Cerebellar nuclear complex (tissue), 1 donor: Measurements from ENCODE around the gene KLRC3.
"Not testable (repeated sequence)": the region's sequence is repeated elsewhere in the genome, so short reads cannot be mapped to it uniquely, and the experiment has no call there.

Experiments used
- DNase-seq, 2 experiments: peaks; one replicate each; lab custom pipeline; 2025; lab: John Stamatoyannopoulos, UW

Gene KLRC3

DNA sequence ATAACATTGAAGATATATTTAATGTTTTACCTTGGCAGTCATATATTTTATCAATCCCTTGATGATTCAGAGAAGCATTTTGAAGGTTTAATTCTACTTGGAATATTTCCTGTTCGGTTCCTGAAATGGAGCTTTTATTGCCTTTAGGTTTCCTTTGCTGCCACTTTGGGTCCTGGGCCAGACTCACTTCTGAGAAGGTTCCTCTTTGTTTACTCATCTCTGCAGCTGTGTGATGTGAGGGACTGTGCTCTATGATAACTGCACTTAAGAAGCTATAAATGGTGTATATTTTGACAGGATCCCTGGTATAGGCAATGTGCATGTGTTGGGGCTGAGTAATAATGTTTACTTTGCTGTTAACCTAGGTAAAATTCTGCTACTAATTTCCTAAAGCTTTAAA, at the start of gene KLRC3:
Gene KLRC3, minus strand, starts transcription at position 262 of the 400 bp plus-strand sequence. Its CDS starts 45 bp downstream, at position 217.
- not testable (repeated sequence) for DNase-seq

DNA sequence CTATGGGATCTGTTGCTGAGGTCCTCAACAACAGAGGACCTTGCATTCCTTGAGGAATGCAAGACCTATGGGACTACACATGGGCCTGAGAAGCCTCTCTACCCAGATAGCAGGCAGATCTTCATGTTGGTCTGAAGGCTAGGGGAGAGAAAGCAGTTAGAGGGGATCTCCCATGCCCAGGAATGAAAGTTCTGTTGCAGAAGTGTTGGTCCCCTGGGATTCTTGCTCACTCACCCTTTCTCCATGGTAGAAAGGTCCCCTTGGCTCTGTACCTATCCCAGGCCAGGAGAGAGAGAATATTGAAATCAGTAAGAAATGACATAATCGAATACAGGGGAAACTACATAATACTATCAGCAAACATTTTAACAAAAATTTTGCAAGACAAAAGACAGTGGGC, 49.3 kb upstream of the KLRC3 start:
- DNase-seq: no peak

DNA sequence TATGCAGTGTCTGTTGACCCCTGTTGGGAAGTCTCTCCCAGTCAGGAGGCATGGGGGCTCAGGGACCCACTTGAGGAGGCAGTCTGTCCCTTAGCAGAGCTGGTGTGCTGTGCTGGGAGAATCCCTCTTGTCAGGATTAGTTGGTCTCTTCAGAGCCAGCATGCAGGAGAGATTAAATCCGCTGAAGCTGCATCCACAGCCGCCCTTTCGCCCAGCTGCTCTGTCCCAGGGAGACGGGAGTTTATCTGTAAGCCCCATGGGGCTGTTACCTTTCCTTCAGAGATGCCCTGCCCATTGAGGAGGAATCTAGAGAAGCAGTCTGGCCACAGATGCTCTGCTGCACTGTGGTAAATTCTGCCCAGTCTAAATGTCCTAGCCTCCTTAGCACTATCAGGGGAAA, 45.9 kb upstream of the KLRC3 start:
- DNase-seq: no peak

DNA sequence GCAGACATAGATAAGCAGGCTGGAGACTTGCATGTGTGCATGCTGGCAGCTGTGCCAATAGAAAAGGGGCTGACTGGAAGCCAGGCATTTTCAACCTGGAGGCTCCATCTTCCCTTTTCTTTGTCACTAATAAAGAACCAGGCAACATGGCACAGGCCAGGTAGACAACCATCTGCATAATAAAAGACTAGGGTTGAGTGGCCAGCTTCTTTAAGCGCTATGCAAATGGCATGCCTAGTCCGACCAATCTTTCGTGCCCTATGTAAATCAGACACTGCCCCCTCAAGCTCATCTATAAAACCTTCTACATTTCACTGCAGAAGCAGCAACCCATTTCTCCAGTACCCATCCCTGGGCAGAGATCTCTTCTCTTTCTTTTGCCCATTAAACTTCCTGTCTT, 37.4 kb upstream of the KLRC3 start:
- DNase-seq: no peak

DNA sequence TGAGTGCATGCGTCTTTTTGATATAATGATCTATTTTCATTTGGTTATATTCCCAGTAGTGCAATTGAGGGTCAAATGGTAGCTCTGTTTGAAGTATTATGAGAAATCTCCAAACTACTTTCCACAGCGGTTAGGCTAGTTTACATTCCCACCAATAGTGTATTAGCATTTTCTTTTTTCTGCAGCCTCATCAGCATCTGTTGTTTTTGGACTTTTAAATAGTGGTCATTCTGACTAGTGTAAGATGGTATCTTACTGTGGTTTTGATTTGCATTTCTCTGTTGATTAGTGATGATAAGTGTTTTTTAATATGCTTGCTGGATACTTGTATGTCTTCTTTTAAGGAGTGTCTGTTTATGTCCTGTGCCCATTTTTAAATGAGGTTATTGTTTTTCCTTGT, 36.5 kb upstream of the KLRC3 start:
- DNase-seq: no peak

DNA sequence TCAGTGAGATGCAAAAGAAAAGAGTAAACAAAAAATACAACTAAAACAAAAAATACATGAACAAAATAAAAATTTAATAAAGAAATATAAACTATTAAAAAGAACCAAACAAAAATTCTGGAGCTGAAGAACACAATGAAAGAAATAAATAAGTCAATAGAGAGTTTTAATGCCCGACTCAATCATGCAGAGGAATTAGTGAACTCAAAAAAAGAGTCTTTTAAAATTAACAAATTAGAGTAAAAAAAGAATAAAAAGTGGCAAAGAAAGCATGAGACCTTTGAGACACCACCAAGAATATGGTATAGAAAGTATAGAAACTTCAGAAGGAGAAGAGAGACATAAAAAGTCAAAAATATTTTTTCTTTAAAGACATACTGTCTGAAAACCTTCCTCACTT, 35.4 kb upstream of the KLRC3 start:
- DNase-seq: no peak

DNA sequence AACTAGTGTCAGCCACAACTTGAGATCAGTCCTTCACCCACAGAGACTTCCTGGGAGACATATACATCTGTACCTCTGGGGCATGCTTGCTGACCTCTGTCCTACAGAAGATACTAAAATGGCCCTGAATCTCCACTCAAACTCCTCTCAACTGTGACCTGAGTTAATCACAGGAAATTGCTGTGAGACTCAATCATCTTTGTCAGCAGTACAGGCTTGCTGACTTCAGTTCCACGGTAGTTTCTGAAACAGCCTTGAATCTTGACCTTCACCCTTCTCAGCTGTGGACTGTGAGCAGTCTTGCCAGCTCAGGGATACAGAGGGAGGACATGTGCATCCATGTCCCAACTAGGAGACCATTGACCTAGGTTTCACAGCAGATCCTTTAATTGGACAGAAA, 34.1 kb upstream of the KLRC3 start:
- DNase-seq: no peak

DNA sequence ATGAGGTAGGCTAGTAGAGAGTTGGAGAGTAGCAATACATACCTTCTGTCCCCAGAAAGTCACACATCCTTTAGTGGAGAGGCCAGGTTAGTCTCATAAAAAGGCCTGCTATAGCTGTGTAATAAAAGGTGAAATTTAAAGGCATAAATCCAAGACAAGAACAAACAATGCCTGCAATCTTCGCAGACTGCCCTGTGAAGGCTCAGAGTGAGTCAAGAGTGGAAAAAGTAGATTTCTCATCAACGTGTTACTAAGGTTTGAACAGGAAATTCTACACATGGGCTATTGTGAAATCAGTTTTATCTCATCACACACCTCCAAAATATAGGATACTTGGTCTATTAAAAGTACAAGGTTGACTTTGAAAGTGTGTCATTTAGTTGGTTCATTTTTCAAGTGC, 32.8 kb upstream of the KLRC3 start, which contains the start of gene KLRC1:
Gene KLRC1, minus strand, starts transcription at position 222 of the 400 bp plus-strand sequence. CDS start 2,221 bp downstream, outside the sequence.
- DNase-seq: no peak

DNA sequence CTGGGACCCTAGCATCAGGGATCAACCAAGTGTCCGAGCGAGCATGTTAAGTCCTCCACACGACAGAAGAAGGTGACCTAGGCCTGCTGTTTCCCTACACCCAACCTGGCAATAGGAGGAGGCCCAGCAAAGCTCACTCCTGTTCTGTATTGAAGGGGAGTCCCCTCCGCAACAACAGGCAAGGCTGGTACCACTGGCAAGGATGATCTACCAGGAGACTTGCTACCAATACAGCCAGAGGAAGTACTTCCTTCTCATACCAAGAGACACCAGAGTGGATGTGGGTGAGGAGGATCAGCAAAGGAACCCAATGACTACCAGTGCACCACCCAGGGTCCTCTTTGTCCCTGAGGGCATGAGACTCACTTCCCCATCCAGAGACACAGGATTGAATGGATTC, 27.8 kb upstream of the KLRC3 start:
- DNase-seq: no peak

DNA sequence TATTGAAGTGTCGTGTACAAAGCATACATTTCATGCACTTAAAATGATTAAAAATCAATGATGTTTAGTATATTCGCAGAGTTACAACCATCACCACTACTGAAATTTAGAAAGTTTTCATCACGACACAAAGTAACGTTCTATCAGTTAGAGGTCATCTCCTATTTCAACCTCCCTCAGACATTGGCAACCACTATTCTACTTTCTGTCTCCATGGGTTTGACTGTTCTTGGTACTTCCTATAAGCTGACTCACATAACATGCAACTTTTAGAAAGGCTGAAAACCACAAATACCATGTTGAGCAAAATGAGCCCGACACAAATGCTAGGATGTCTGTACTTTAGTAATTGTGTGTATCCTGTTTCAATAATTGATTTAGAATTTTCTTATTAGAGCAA, 25.7 kb upstream of the KLRC3 start:
- DNase-seq: not testable (repeated sequence)

DNA sequence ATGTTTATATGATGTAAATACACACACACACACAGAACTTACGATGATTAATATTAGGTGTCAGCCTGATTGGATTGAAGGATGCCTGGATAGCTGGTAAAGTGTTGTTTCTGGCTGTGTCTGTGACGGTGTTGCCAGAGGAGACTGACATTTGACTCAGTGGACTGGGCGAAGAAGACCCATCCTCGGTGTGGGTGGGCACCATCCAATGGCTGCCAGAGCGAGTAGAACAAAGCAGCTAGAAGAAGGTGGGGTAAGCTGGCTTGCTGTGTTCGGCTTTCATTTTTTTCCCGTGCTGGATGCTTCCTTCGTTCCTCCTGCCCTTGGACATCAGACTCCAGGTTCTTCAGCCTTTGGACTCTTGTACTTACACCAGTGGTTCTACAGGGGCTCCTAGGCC, 20.7 kb upstream of the KLRC3 start:
- not testable (repeated sequence) for DNase-seq

DNA sequence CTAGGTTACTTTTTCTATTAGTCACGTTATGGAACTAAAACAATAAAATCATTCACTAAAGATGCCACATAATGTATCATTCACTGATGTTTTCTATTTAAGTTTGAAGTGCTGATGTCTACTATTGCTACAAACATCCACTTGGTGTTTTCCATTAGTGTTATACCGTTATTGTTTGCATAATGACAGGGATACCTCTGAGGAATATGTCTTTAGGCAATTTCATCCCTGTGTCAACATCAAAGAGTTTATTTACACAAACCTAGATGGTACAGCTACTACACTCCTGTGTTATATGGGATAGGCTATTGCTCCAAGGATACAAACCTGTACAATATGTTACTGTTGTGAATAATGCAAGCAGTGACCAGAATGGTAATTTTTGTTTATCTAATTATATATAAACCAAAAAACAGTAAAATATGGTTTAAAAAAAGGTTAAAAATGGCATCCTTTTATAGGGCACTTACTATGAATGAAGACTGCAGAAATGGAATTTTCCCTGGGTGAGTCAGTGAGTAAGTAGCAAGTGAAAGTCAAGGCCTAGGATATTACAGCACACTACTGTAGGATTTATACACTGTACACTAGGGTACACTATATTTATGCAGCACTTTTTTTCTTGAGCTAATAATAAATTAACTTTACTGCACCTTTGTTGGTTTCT, 19.3 kb upstream of the KLRC3 start:
- not testable (repeated sequence) for DNase-seq

DNA sequence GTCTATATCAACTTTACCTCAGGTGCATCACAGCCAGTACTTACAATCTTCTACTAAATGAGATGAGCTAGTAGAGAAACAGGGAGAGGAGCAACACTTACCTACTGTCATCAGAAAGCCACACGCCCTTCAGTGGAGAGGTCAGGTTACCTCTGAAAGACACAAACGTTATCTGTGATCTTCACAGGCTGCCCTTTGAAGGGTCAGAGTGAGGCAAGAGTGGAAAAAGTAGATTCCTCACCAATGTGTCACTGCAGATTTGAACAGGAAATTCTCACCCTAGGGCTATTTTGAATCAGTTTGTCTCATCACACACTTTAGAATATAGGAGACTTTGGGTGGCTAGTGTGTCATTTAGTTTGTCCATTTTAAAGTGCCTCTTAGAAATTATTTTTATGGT, 17.2 kb upstream of the KLRC3 start:
- DNase-seq: not testable (repeated sequence)

DNA sequence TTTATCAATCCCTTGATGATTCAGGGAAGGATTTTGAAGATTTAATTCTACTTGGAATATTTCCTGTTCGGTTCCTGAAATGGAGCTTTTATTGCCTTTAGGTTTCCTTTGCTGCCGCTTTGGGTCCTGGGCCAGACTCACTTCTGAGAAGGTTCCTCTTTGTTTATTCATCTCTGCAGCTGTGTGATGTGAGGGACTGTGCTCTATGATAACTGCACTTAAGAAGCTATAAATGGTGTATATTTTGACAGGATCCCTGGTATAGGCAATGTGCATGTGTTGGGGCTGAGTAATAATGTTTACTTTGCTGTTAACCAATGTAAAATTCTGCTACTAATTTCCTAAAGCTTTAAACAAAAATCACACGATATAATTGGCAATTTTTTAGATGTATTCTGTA, 15.4 kb upstream of the KLRC3 start, which contains the start of gene KLRC2:
Gene KLRC2, minus strand, starts transcription at position 195 of the 400 bp plus-strand sequence. Its CDS starts 24 bp downstream, at position 171.
- DNase-seq: not testable (repeated sequence)

DNA sequence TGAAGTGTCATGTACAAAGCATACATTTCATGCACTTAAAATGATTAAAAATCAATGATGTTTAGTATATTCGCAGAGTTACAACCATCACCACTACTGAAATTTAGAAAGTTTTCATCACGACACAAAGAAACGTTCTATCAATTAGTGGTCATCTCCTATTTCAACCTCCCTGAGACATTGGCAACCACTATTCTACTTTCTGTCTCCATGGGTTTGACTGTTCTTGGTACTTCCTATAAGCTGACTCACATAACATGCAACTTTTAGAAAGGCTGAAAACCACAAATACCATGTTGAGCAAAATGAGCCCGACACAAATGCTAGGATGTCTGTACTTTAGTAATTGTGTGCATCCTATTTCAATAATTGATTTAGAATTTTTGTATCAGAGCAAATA, 10.2 kb upstream of the KLRC3 start:
- not testable (repeated sequence) for DNase-seq

DNA sequence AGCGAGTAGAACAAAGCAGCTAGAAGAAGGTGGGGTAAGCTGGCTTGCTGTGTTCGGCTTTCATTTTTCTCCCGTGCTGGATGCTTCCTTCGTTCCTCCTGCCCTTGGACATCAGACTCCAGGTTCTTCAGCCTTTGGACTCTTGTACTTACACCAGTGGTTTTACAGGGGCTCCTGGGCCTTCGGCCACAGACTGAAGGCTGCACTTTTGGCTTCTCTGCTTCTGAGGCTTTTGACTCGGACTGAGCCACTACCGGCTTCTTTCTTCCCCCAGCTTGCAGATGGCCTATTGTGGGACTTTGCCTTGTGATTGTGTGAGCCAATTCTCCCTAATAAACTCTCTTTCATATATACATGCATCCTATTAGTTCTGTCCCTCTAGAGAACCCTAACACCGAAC, 5.5 kb upstream of the KLRC3 start:
- DNase-seq: not testable (repeated sequence)

DNA sequence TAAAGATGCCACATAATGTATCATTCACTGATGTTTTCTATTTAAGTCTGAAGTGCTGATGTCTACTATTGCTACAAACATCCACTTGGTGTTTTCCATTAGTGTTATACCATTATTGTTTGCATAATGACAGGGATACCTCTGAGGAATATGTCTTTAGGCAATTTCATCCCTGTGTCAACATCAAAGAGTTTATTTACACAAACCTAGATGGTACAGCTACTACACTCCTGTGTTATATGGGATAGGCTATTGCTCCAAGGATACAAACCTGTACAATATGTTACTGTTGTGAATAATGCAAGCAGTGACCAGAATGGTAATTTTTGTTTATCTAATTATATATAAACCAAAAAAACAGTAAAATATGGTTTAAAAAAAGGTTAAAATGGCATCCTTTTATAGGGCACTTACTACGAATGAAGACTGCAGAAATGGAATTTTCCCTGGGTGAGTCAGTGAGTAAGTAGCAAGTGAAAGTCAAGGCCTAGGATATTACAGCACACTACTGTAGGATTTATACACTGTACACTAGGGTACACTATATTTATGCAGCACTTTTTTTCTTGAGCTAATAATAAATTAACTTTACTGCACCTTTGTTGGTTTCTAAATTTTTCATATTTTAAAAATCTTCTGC, 4.0 kb upstream of the KLRC3 start:
- DNase-seq: not testable (repeated sequence)

DNA sequence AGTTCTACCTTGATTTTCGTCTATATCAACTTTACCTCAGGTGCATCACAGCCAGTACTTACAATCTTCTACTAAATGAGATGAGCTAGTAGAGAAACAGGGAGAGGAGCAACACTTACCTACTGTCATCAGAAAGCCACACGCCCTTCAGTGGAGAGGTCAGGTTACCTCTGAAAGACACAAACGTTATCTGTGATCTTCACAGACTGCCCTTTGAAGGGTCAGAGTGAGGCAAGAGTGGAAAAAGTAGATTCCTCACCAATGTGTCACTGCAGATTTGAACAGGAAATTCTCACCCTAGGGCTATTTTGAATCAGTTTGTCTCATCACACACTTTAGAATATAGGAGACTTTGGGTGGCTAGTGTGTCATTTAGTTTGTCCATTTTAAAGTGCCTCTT, 1.8 kb upstream of the KLRC3 start:
- DNase-seq: not testable (repeated sequence)

DNA sequence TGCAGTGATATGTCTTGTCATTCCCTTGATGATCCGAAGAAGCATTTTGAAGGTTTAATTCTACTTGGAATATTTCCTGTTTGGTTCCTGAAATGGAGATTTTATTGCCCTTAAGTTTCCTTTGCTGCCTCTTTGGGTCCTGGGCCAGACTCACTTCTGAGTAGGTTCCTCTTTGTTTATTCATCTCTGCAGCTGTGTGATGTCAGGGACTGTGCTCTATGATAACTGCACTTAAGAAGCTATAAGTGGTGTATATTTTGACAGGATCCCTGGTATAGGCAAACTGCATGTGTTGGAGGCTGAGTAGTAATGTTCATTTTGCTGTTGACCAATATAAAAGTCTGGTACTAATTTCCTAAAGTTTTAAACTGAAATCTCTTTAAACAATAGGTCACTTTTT, 11.0 kb downstream of the KLRC3 start, which contains the start of gene KLRC4:
Gene KLRC4, minus strand, starts transcription at position 366 of the 400 bp plus-strand sequence. Its CDS starts 182 bp downstream, at position 184.
- no peak for DNase-seq

DNA sequence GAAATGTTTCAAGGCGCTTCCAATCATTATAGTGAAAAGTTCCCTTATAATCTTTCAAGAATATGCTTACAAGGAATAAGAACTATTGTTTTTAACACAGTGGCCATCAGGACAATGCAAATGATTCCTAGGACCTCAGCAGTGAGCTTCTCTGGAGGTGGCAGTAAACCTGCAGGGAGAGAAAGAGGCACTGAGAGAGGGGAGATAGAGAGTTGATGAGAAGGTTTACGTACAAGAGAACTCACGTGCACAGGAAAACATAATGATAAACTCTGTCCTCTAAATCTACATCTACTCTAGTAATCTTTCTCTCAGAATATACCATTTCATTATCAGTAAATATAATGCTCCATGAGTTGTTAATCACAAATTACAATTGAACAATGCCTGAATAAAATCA, 11.6 kb downstream of the KLRC3 start:
- no peak for DNase-seq

DNA sequence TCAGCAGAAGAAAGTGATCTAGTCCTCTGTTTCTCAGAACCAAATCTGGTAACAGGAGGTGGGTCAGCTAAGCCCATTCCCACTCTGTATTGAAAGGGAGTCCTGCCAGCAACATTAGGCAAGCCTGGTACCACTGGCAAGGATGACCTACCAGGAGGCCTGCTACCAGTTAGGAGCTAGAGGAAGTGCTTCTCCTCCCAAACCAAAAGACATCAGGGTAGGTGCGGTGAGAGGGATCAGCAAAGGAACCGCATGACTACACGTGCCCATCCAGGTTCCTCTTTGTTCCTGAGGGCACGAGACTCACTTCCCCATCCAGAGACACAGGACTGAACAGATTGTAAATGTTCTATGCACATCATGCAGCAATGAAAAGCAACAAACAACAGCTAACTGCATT, 13.7 kb downstream of the KLRC3 start:
- DNase-seq: no peak

DNA sequence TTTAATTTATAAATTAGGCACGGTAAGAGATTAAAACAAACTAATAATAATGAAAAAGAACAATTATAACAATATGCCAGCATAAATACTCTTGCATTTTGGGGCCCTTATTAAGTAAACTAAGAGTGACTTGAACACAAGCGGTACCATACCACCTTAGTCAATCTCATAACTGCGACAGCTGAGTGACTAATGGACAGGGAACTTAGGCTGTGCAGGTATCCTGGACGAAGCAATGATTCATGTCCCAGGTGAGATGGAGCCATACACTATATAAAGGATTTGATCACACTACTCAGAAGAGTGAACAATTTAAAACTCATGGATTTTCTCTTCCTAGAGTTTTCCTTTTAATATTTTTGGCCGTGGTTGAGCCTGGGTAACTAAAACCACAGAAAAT, 15.1 kb downstream of the KLRC3 start:
- no peak for DNase-seq

DNA sequence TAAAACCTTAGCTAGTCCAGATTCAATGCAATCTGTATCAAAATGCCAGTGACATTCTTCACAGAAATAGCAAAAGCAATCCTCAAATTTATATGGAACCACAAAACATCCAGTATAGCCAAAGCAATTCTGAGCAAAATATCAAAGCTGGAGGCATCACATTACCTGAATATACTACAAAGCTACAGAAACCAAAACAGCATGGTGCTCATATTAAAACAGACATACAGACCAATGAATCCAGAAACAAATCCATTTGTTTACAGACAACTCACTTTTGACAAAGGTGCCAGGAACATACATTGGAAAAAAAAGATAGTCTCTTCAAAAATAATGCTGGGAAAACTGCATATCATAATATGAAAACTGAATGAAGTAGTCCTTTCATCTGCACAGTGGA, 15.6 kb downstream of the KLRC3 start:
- no peak for DNase-seq
